Measurements from ENCODE around the gene KCNT1.

Gene KCNT1

GRCh38 chr9:135798263-135798585 lies 96.2 kb downstream of the KCNT1 start:
- no peak for DNase-seq (ENCODE audit: low spot score)

- no peak for DNase-seq (ENCODE audit: low spot score)
These were observed 97.3 kb downstream of the KCNT1 start for GRCh38 chr9:135799261-135799660.

GRCh38 chr9:135801070-135801469 lies 99.1 kb downstream of the KCNT1 start:
- DNase-seq (ENCODE audit: low spot score) = no peak

- DNase-seq (ENCODE audit: low spot score) = no peak
These were observed 101.0 kb downstream of the KCNT1 start for GRCh38 chr9:135802876-135803419.

DNA sequence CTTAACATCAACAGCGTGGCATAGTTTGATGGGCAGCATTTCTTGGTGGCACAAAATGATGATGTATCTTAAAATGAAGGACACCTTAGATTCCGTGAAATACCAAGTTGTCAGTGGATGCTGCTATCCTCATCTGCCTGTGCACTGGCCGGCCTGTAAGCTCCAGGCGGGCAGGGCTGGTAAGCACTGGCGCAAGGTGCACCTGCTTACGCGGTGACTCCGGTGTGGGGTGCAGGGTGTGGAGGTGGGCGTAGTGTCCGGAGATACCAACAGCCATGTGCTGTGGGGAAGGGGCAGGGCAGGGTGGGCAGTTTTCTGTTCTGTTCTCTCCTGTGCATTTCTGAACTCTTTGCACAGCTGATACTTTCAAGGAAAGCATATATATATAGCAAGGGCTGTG lies 101.5 kb downstream of the KCNT1 start:
- no peak for DNase-seq (ENCODE audit: low spot score)

DNA sequence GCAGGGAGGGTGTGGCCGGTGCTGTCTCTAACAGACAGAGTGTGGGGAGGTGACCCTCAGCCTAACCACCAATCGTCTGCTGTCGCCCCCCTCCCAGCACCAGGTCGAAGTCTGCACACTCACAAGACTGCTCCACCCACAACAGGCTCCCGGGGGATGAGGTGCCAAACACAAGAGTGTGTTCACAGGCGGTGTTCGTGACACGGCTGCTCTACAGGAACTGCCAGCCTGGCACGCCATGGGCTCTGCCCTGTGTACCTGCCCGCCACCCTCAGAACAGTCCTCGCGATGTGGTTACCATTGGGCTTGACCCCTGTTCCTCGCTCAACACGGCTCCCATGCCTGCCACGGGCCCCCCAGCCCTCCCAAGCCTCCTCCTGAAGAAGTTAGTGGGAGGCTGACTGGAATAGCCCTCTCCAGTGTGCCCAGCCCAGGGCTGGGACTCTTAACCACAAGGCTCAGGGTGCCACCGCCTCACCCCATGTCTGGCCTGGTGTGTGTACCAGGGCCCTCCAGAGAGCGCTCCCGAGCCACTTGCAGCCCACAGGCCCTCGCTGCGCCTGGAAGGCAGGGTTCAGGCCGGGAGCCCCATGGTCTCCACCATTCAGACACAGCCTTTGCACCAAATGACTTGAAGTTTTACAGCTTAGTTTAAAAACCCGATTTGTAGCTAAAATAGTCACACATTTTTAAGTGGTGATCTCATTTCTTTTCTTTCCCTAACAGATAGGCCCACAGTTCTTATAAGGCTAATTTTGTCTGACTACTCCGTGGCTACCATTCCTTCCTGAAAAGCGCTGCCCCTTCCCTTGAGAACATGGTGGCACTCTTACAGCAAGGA lies 102.8 kb downstream of the KCNT1 start:
- DNase-seq (ENCODE audit: low spot score) = no peak

GRCh38 chr9:135805422-135806022 lies 103.5 kb downstream of the KCNT1 start:
- no peak for DNase-seq (ENCODE audit: low spot score)

GRCh38 chr9:135809166-135809565 lies 107.2 kb downstream of the KCNT1 start:
- DNase-seq (ENCODE audit: low spot score) = peak; percentile 54

- no peak for DNase-seq (ENCODE audit: low spot score)
These were observed 109.0 kb downstream of the KCNT1 start for GRCh38 chr9:135810806-135811575.

DNA sequence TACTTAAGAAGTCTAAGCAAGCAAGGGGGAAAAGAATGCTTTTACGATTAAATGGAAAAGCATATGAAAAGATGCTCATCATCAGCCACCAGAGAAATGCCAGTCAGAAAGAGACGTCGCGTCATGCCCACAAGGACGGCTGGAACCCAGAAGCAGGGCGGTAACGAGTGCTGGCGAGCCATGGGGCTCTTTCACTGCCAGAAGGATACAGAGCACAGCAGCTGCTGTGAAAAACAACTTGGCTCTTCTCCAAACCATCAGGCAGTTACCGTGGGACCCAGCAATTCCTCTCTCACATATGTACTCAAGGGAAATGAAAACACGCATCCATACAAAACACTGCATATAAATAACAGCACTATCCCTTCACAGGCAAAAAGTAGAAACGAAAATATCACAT lies 109.8 kb downstream of the KCNT1 start:
- no peak for DNase-seq (ENCODE audit: low spot score)

DNA sequence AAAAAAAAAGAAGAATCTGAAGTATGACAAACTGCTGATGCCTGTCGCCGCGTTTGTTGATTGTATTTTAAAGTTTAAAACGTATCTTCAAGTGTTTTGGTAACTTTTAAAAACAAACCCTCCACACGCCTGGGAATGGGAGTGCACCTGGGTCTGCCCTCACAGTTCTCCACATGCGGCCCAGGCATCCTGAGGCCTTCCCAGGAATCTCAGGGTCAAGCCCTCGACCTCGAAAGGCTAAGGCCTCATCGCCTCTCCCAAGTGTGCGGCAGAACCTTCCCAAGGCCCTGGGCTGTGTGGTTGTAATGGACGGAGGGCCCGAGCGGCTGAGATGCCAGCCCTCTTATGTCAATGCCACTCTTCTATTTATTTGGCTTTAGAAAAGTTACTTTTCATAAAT lies 111.0 kb downstream of the KCNT1 start:
- DNase-seq (ENCODE audit: low spot score) = no peak

DNA sequence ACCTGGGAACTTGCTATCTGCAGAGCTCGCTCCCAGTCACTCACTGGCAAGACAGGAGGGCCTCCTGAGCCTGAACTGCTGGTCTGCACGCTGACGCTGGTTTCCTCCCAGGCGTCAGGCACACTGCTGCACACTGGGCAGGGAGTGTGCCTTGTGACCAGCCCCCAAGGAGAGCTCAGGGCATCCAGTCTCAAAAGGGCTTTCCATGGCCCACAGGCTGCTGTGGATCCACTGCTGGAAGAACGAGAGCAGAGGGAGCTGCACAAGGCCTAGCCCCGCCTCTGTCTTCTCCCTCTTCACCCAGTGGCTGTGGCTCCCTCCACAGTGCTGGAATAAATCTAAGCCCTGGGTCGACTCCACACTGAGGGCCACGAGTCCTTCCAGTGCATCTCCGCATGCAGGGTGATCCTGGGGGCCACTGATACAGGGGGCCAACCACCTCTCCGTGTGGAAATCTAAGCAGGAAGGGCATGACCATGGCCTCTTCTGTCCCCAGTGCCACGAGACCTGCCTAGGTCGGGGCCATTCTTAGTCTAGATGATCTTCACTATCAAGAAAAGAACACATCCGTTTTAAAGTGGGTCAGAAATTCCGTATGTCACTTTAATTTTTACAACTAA lies 111.8 kb downstream of the KCNT1 start:
- no peak for DNase-seq (ENCODE audit: low spot score)

DNA sequence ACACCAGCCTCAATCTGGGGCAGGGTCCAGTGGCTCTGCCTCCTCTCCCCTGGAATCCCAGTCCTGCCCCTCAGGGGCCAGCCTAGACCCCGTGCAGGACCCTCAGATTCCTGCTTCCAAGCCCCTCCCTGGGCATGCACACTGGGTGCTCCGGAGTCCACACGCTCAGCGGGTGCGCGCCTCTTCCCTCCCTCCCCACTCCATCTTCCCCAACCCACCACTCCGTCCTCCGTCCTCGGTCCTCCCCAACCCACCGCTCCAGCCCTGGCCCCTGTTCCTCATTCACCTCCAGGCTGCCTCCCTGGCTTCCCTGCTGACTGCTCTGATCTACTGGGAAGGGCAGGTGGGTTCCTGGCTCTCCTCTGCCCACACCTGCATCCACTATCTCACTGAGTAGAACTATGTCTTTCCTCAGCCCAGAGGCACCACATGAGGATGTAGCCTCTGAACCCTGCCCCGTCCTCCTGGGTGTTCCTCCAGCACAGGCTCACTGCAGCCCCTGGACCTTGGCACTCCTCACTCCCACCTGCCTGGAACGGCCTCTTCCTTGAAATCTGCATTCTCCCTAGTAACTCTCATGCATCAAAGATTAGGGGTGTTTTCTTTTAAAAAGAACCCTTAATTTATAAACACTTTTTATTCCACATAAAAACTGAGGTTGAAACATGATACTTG lies 112.6 kb downstream of the KCNT1 start:
- DNase-seq (ENCODE audit: low spot score) = no peak

DNA sequence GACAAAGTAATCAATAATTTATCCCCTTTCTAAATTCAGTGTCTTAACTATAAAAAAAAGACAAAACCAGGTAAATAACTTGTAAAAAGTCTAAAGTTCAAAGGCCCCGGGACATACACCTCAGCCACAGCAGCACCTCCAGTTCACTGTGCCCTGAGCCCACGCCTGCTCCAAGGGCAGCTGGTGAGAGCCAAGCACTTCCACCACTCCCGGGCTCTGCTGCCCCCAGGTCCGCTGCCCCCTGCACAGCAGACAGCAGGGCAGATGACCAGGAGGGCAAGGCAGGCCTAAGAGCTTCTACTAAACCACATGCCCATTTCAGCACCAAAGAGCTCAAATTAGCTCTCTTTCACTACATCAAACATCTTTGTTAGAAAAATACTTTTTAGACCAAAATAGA lies 113.4 kb downstream of the KCNT1 start:
- no peak for DNase-seq (ENCODE audit: low spot score)

DNA sequence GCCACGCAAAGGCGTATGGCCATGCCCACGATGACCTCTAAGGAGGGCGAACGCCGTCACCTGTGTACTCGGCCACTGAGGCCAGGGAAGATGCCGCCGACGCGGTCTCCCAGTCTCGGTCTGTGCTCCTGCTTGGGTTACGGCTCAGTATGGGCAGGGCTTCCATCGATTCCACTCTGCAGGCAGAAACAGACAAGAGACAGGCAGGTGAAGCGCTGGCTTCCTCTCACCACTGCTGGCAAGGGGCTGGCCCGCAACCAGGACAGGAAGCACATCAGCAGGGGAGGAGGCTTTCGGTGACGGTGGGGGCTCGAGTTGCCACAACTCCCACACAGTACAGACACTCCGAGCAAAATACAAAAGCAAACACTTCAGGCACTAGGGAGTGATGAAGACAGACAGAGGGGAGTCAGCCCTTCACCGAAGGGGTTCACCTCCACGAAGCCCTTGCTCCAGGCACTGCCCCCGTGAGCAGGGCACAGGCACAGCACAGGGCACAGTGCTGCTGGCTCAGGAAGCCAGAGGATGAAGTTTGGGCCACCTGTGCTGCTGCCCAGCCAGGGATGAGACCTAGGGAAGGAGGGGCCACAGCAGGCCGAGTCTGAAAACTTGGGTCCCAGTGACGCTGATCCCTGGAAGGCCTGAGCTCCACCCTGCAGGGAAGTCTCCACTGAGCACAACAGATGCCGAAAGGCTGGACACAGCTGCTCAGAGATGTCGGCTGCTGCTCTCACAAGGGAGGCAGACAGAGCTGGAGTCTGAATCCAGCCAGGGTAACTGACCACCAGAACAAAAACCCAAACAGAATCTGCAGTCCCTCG lies 114.1 kb downstream of the KCNT1 start:
- no peak for DNase-seq (ENCODE audit: low spot score)

- no peak for DNase-seq (ENCODE audit: low spot score)
These were observed 114.6 kb downstream of the KCNT1 start for GRCh38 chr9:135816651-135816970.

- no peak for DNase-seq (ENCODE audit: low spot score)
These were observed 116.1 kb downstream of the KCNT1 start for GRCh38 chr9:135817951-135818717.

DNA sequence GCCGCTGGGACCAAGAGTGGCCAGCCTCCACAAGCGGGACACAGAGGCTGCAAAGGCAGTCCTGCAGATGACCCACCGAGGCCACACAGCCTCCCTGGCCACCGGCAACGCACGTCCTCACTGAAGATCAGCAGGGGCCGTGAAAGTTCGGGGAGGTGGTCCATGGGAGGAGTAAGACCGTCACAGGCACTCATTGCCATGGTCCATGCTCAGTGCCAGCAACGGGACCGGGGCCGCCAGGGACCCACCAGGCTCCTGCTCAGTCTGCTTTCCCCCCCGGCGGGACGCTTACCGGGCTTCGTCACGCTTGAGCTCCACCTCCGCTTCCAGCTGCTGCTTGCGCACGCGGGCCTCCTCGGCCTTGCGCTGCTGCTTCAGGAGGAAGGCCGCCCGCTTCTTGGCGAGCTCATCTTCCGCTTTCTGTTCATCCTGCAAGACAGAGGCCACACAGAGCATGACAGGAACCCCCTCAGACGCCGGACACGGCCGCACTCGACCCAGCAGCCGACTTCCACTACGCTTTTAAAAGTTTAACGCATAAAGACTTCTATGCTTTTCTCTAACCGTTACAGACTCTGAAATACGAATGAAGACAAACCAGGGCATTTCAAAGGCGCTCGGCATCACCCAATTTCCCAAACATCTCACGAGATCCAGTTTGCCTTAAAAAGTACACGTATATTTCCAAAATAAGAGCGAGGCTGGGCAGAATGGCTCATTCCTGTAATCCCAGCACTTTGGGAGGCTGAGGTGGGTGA lies 116.9 kb downstream of the KCNT1 start:
- no peak for DNase-seq (ENCODE audit: low spot score)

GRCh38 chr9:135819905-135820304 lies 117.9 kb downstream of the KCNT1 start:
- DNase-seq (ENCODE audit: low spot score) = no peak

- DNase-seq (ENCODE audit: low spot score) = no peak
These were observed 118.7 kb downstream of the KCNT1 start for GRCh38 chr9:135820661-135821060.
